ENCODE measurements around the gene WWC1.
"Not testable (repeated sequence)": the region's sequence is repeated elsewhere in the genome, so short reads cannot be mapped to it uniquely, and the experiment has no call there.

Gene WWC1

DNA sequence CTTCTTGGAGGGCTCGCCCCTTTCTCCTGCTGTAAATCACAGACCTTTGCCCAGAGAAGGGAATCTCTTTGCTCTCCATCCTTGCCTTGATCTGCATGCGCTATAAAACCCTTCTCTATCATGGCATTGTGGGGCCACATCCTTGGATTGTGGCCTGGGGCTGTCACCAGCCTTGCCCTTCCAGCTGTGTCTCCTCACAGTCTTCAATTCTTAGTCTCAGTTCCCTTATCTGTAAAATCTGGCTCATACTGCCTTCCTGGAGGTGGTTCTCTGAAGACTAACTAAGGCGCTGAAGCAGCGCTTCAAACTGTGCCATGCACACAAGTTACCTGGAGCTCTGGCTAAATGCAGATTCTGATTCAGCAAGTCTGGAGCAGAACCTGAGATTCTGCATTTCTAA, 141.5 kb downstream of the WWC1 start:
- Histone ChIP-seq H3K23ac (ENCODE audit: low read length) (no peak overlapping the region), H3K14ac (ENCODE audit: low read length) (no peak overlapping the region), H2AK5ac (ENCODE audit: low read length) (no peak overlapping the region), H3K27ac (ENCODE audit: low read depth, low read length) (no peak overlapping the region), H3K9ac (ENCODE audit: low read length) (no peak overlapping the region), H4K91ac (ENCODE audit: low read depth, low read length) (no peak overlapping the region), H3K4ac (ENCODE audit: low read depth, low read length) (no peak overlapping the region), H3K4me2 (ENCODE audit: low read length) (no peak overlapping the region), H3K9me3 (ENCODE audit: insufficient read depth, low read depth, low read length) (no peaks in the 10 kb centered on the region), H2BK5ac (ENCODE audit: low read depth, low read length, poor library complexity) (no peak overlapping the region), H3K36me3 (ENCODE audit: control insufficient read depth in 1 of 2, insufficient read depth in 2 of 2, low read length in 2 of 2) (peaks cover 37 to 42% of the 10 kb centered on the region in 2 experiments), H2AFZ (ENCODE audit: insufficient read depth, low read length, poor library complexity) (no peak overlapping the region), H4K8ac (ENCODE audit: low read depth, low read length) (no peak overlapping the region), H4K12ac (ENCODE audit: low read depth, low read length) (no peak overlapping the region), H2BK120ac (ENCODE audit: insufficient read depth, low read length, poor library complexity) (no peak overlapping the region), H3K4me3 (ENCODE audit: low read depth, low read length) (no peak overlapping the region), H3K79me2 (ENCODE audit: control insufficient read depth, insufficient read depth, low read length, poor library complexity) (no peaks in the 10 kb centered on the region), H3K4me1 (ENCODE audit: control insufficient read depth in 1 of 2, insufficient read depth in 2 of 2, low read length in 2 of 2) (peaks cover 0 to 3% of the 10 kb centered on the region in 2 experiments), H3K79me1 (ENCODE audit: low read length) (no peaks in the 10 kb centered on the region), H3K27me3 (ENCODE audit: insufficient read depth, low read length) (no peaks in the 10 kb centered on the region), H2BK12ac (ENCODE audit: low read length) (no peak overlapping the region), H3K18ac (ENCODE audit: low read length) (no peak overlapping the region)
- DNase-seq = no peak
- WGBS (ENCODE audit: extremely low coverage, insufficient coverage, insufficient read length) = no CpG with 5 or more reads among the region's 4 CpGs

DNA sequence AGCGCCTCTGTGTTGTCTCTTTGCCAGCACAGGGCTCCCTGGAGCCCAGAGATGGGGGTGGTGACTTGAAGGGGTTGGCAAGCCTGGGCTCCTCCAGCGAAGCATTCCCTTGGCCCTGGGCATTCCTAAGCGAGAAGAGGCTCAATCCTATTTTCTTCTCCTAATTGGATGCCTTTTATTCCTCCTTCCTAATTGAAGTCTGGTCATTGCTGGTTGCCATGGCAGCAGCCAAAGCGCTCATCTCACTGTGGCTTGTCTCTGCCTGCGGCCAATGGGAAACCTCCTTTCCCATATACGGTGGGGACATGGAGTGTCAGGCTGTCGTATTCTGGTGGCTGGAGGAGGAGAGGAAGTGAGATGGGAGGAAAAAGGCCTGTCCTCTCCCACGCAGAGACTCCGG, 142.6 kb downstream of the WWC1 start:
- Histone ChIP-seq H3K9ac (ENCODE audit: low read length) (no peak overlapping the region), H2BK5ac (ENCODE audit: low read depth, low read length, poor library complexity) (no peak overlapping the region), H3K36me3 (ENCODE audit: control insufficient read depth in 1 of 2, insufficient read depth in 2 of 2, low read length in 2 of 2) (peaks cover 29 to 35% of the 10 kb centered on the region in 2 experiments), H3K79me1 (ENCODE audit: low read length) (no peaks in the 10 kb centered on the region), H2BK120ac (ENCODE audit: insufficient read depth, low read length, poor library complexity) (no peak overlapping the region), H2AK5ac (ENCODE audit: low read length) (no peak overlapping the region), H3K9me3 (ENCODE audit: insufficient read depth, low read depth, low read length) (no peaks in the 10 kb centered on the region), H3K4me1 (ENCODE audit: control insufficient read depth in 1 of 2, insufficient read depth in 2 of 2, low read length in 2 of 2) (peaks cover 0 to 3% of the 10 kb centered on the region in 2 experiments), H3K27me3 (ENCODE audit: insufficient read depth, low read length) (no peaks in the 10 kb centered on the region), H3K4me3 (ENCODE audit: low read depth, low read length) (no peak overlapping the region), H4K91ac (ENCODE audit: low read depth, low read length) (no peak overlapping the region), H3K18ac (ENCODE audit: low read length) (no peak overlapping the region), H2AFZ (ENCODE audit: insufficient read depth, low read length, poor library complexity) (no peak overlapping the region), H4K12ac (ENCODE audit: low read depth, low read length) (no peak overlapping the region), H3K14ac (ENCODE audit: low read length) (no peak overlapping the region), H4K8ac (ENCODE audit: low read depth, low read length) (no peak overlapping the region), H3K4ac (ENCODE audit: low read depth, low read length) (no peak overlapping the region), H2BK12ac (ENCODE audit: low read length) (no peak overlapping the region), H3K79me2 (ENCODE audit: control insufficient read depth, insufficient read depth, low read length, poor library complexity) (no peaks in the 10 kb centered on the region), H3K27ac (ENCODE audit: low read depth, low read length) (no peak overlapping the region), H3K23ac (ENCODE audit: low read length) (no peak overlapping the region), H3K4me2 (ENCODE audit: low read length) (no peak overlapping the region)
- no CpG with 5 or more reads among the region's 9 CpGs for WGBS (ENCODE audit: extremely low coverage, insufficient coverage, insufficient read length)
- no peak for DNase-seq

DNA sequence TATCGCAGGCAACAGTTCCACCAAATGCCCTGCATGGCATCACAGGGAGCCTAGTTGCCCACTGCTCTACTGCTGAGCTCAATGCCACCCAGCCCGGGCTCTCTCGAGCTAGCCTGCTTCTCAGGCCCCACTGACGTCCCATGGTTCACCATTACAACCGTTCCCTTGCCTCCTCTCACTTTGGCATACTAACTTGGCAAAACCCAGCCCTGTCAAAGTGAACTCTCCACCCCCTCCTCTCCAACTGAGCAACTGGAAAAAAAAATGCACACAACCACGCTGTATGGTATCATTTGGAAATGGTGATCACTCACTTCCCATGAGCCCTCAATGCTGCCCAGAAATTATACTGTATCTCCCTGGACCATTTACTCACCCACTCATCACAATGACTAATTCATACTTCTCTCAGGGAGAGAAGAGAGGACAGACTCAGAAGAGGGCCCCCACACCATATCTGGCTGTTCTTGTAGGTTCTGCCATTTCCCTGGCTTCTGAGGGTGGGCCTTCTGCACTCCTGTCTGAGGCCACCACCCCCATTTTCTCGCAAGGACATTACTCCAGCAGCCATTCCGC, 143.4 kb downstream of the WWC1 start:
- H3K14ac ChIP-seq (ENCODE audit: low read length) = no peak overlapping the region
- H2BK120ac ChIP-seq (ENCODE audit: insufficient read depth, low read length, poor library complexity) = no peak overlapping the region
- H4K8ac ChIP-seq (ENCODE audit: low read depth, low read length) = no peak overlapping the region
- no peak overlapping the region for H2AFZ ChIP-seq (ENCODE audit: insufficient read depth, low read length, poor library complexity)
- peaks cover 0 to 3% of the 10 kb centered on the region in 2 experiments for H3K4me1 ChIP-seq (ENCODE audit: control insufficient read depth in 1 of 2, insufficient read depth in 2 of 2, low read length in 2 of 2)
- no peak overlapping the region for H3K4me3 ChIP-seq (ENCODE audit: low read depth, low read length)
- no peak for DNase-seq
- no peaks in the 10 kb centered on the region for H3K27me3 ChIP-seq (ENCODE audit: insufficient read depth, low read length)
- no CpG with 5 or more reads among the region's 8 CpGs for WGBS (ENCODE audit: extremely low coverage, insufficient coverage, insufficient read length)
- no peak overlapping the region for H4K91ac ChIP-seq (ENCODE audit: low read depth, low read length)
- no peak overlapping the region for H3K18ac ChIP-seq (ENCODE audit: low read length)
- H3K23ac ChIP-seq (ENCODE audit: low read length) = no peak overlapping the region
- H2BK5ac ChIP-seq (ENCODE audit: low read depth, low read length, poor library complexity) = no peak overlapping the region
- peaks cover 28 to 31% of the 10 kb centered on the region in 2 experiments for H3K36me3 ChIP-seq (ENCODE audit: control insufficient read depth in 1 of 2, insufficient read depth in 2 of 2, low read length in 2 of 2)
- no peaks in the 10 kb centered on the region for H3K79me1 ChIP-seq (ENCODE audit: low read length)
- H3K27ac ChIP-seq (ENCODE audit: low read depth, low read length) = no peak overlapping the region
- H3K9me3 ChIP-seq (ENCODE audit: insufficient read depth, low read depth, low read length) = no peaks in the 10 kb centered on the region
- H3K4me2 ChIP-seq (ENCODE audit: low read length) = no peak overlapping the region
- H2AK5ac ChIP-seq (ENCODE audit: low read length) = no peak overlapping the region
- H2BK12ac ChIP-seq (ENCODE audit: low read length) = no peak overlapping the region
- no peak overlapping the region for H3K9ac ChIP-seq (ENCODE audit: low read length)
- no peak overlapping the region for H4K12ac ChIP-seq (ENCODE audit: low read depth, low read length)
- H3K4ac ChIP-seq (ENCODE audit: low read depth, low read length) = no peak overlapping the region
- H3K79me2 ChIP-seq (ENCODE audit: control insufficient read depth, insufficient read depth, low read length, poor library complexity) = no peaks in the 10 kb centered on the region

DNA sequence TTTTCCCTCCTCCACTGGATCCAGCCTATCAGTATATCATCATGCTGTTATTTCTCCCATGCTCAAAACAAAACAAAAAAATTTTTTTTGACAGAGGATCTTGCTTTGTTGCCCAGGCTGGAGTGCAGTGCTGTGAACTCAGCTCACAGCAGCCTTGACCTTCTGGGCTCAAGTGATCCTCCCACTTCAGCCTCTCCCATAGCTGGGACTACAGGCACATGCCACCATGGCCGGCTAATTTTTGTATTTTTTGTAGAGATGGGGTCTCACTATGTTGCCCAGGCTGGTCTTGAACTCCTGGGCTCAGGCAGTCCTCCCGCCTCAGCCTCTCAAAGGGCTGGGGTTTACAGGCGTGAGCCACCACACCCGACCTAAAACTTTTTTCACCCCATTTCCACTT, 143.9 kb downstream of the WWC1 start:
- not testable (repeated sequence) for H3K4me2 ChIP-seq (ENCODE audit: low read length); H3K18ac ChIP-seq (ENCODE audit: low read length); H3K9me3 ChIP-seq (ENCODE audit: insufficient read depth, low read depth, low read length); H4K12ac ChIP-seq (ENCODE audit: low read depth, low read length); H2BK12ac ChIP-seq (ENCODE audit: low read length); H3K14ac ChIP-seq (ENCODE audit: low read length); H3K9ac ChIP-seq (ENCODE audit: low read length); H2BK5ac ChIP-seq (ENCODE audit: low read depth, low read length, poor library complexity); DNase-seq; H2AFZ ChIP-seq (ENCODE audit: insufficient read depth, low read length, poor library complexity); H3K4me3 ChIP-seq (ENCODE audit: low read depth, low read length); H4K91ac ChIP-seq (ENCODE audit: low read depth, low read length); H4K8ac ChIP-seq (ENCODE audit: low read depth, low read length); H3K79me2 ChIP-seq (ENCODE audit: control insufficient read depth, insufficient read depth, low read length, poor library complexity); H3K27ac ChIP-seq (ENCODE audit: low read depth, low read length); H3K79me1 ChIP-seq (ENCODE audit: low read length); H3K27me3 ChIP-seq (ENCODE audit: insufficient read depth, low read length); H3K23ac ChIP-seq (ENCODE audit: low read length); H2BK120ac ChIP-seq (ENCODE audit: insufficient read depth, low read length, poor library complexity); H3K4me1 ChIP-seq (ENCODE audit: control insufficient read depth in 1 of 2, insufficient read depth in 2 of 2, low read length in 2 of 2); H2AK5ac ChIP-seq (ENCODE audit: low read length); H3K4ac ChIP-seq (ENCODE audit: low read depth, low read length)
- peaks cover 24 to 28% of the 10 kb centered on the region in 2 experiments for H3K36me3 ChIP-seq (ENCODE audit: control insufficient read depth in 1 of 2, insufficient read depth in 2 of 2, low read length in 2 of 2)
- no CpG with 5 or more reads among the region's 4 CpGs for WGBS (ENCODE audit: extremely low coverage, insufficient coverage, insufficient read length)

Measured in trophoblast cell (in vitro differentiated cells and primary cell).